Uterus (tissue), 2 donors: Measurements from ENCODE around the gene ELMO1.

Experiments used
- CTCF ChIP-seq, 4 experiments: fragments of 200-600 bp in 2 of 4; fragments of 450-650 bp in 2 of 4; sonication (generic) in 2 of 4; IDR thresholded peaks; one replicate each; pipeline ENCODE4 v1.5.1; 2016 to 2019; ENCODE audit warnings: antibody characterized with exemption in 4 of 4, mild to moderate bottlenecking in 2 of 4, moderate library complexity in 1 of 4
- POLR2A ChIP-seq, 2 donors: fragments of 450-650 bp; IDR thresholded peaks; one replicate each; pipeline ENCODE4 v1.6.1; 2016; ENCODE audit warnings: antibody characterized with exemption in 2 of 2, mild to moderate bottlenecking in 1 of 2, moderate library complexity in 1 of 2

DNA sequence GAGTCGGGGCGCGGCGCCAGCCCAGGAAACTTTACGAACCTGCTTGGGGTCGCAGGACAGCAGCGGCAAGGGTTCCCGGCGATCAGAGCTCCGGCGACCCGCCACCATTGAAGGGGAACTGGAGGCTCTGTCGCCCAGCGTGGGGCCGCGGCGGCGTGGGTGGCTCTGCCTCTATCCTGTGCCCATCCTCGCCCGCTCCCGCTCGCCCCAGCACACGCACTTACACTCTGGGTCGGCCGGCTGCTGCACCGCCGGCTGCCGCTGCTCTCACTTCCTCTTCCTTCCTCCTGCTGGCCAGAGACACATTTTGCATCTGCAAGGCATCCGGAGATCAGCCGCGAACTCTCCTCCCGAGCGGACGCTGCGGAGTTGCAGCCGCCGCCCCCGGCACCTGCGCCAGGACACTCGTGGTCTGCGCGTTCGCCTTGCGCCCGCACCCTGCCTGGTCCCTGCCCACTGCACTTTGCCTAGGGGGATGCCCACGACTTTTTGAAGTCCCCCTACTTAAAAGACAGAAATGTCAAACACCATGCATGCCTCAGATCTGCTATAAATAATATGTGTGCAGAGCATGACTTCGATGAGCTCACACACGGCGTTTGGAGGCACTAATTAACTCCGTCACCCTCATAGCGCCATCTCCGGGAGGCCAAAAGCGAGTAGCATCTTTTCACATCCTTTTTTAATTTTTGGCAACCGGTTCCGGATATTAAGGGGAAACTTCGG is at the start of gene ELMO1:
- TF ChIP-seq CTCF (IDR thresholded peaks at IDR 0.05) (peak in 3 of 4 experiments; percentile 20 to 49 (median 33)), POLR2A (IDR thresholded peaks at IDR 0.05) (peak; percentile 29 to 35)
